ENCODE results near the gene HOXB13.

- no peak for TF ChIP-seq CTCF (IDR thresholded peaks at IDR 0.05 in 4 of 5, conservative IDR thresholded peaks at IDR 0.05 in 1 of 5)
- TF ChIP-seq POLR2A (IDR thresholded peaks at IDR 0.05), result no peak
Measured at GRCh38 chr17:48756830-48757251, 28.3 kb upstream of the HOXB13 start.
